H54 (cell line): ENCODE results near the gene SPINK8.
"Not testable (repeated sequence)": the region's sequence is repeated elsewhere in the genome, so short reads cannot be mapped to it uniquely, and the experiment has no call there.

Experiments used
- DNase-seq: peaks from one replicate; pipeline ENCODE4 v3.0.0; 2011; ENCODE audit warnings: low spot score, mixed read lengths; ENCODE audit not compliant: insufficient read length
- FAIRE-seq: peaks from 3 replicates; lab custom pipeline; 2011; peaks lifted over from hg19 to GRCh38; lab: Jason Lieb, UNC
- POLR2A ChIP-seq: IDR thresholded peaks from 2 replicates; pipeline ENCODE4 v1.6.1; 2011; ENCODE audit warnings: low read depth, mild to moderate bottlenecking, low read length

Gene SPINK8

GRCh38 chr3:48333346-48334245 is at the start of gene SPINK8:
Gene SPINK8, minus strand, starts transcription at chr3:48333661. Its CDS starts 5,320 bp downstream, at chr3:48328341.
- DNase-seq, FAIRE-seq: not testable (repeated sequence)

- DNase-seq (no peak), FAIRE-seq (no peak)
- no peak for TF ChIP-seq POLR2A
These were observed 39.5 kb upstream of the SPINK8 start for GRCh38 chr3:48372862-48373435.

GRCh38 chr3:48372377-48372770 is 38.9 kb upstream of the SPINK8 start:
- TF ChIP-seq POLR2A: no peak
- DNase-seq (no peak), FAIRE-seq (no peak)

- DNase-seq: no peak
- no peak for TF ChIP-seq POLR2A
- no peak for FAIRE-seq
These were observed 38.4 kb upstream of the SPINK8 start, which contains the start of gene FBXW12 for GRCh38 chr3:48371651-48372376. Gene FBXW12, plus strand, starts transcription at chr3:48372219. Its CDS starts 549 bp downstream, at chr3:48372768.

GRCh38 chr3:48370333-48370713 is 36.9 kb upstream of the SPINK8 start:
- DNase-seq: no peak
- TF ChIP-seq POLR2A: no peak
- no peak for FAIRE-seq

- DNase-seq (no peak), FAIRE-seq (no peak)
- no peak for TF ChIP-seq POLR2A
These were observed 36.4 kb upstream of the SPINK8 start for GRCh38 chr3:48369693-48370332.

- TF ChIP-seq POLR2A: no peak
- DNase-seq: no peak
- no peak for FAIRE-seq
These were observed 33.7 kb upstream of the SPINK8 start for GRCh38 chr3:48367201-48367600.

GRCh38 chr3:48364840-48365239 is 31.4 kb upstream of the SPINK8 start:
- DNase-seq (no peak), FAIRE-seq (no peak)
- no peak for TF ChIP-seq POLR2A

- no peak for FAIRE-seq
- TF ChIP-seq POLR2A: no peak
- no peak for DNase-seq
These were observed 28.5 kb upstream of the SPINK8 start for GRCh38 chr3:48361928-48362327.

GRCh38 chr3:48356419-48356818 is 23.0 kb upstream of the SPINK8 start:
- FAIRE-seq (no peak), DNase-seq (no peak)
- no peak for TF ChIP-seq POLR2A

GRCh38 chr3:48353987-48354386 is 20.5 kb upstream of the SPINK8 start:
- FAIRE-seq (no peak), DNase-seq (no peak)
- TF ChIP-seq POLR2A: no peak

- DNase-seq (no peak), FAIRE-seq (no peak)
- TF ChIP-seq POLR2A: no peak
These were observed 19.1 kb upstream of the SPINK8 start for GRCh38 chr3:48352546-48352945.

GRCh38 chr3:48347500-48347899 is 14.0 kb upstream of the SPINK8 start:
- DNase-seq (no peak), FAIRE-seq (no peak)
- no peak for TF ChIP-seq POLR2A

GRCh38 chr3:48345946-48346572 is 12.6 kb upstream of the SPINK8 start:
- no peak for DNase-seq
- no peak for TF ChIP-seq POLR2A
- no peak for FAIRE-seq
